ENCODE measurements around the gene TPP1.

- TF ChIP-seq RAD21 (CRISPR knock-in tag; IDR thresholded peaks at IDR 0.05) (no peak), TBL1XR1 (IDR thresholded peaks at IDR 0.05; ENCODE audit: borderline replicate concordance, low read length, partially characterized antibody) (no peak), POLR2A (IDR thresholded peaks at IDR 0.05; ENCODE audit: insufficient read depth in 1 of 2, low read depth in 2 of 2, low read length in 2 of 2) (no peak), HNRNPK (IDR thresholded peaks at IDR 0.05; ENCODE audit: low read depth, low read length, poor library complexity, severe bottlenecking) (no peak), GABPA (IDR thresholded peaks at IDR 0.05; ENCODE audit: low read depth, low read length) (no peak), GABPA (CRISPR knock-in tag; IDR thresholded peaks at IDR 0.05; ENCODE audit: low read depth) (no peak), U2AF1 (optimal IDR thresholded peaks at IDR 0.05; ENCODE audit: low read depth, low read length) (no peak)
These were observed 27.3 kb upstream of the TPP1 start for GRCh38 chr11:6646576-6646917.

Measured in HepG2 (cell line).